ENCODE measurements around the gene TMEM181.
"Not testable (repeated sequence)": the region's sequence is repeated elsewhere in the genome, so short reads cannot be mapped to it uniquely, and the experiment has no call there.

The TMEM181 gene

GRCh38 chr6:158539881-158540280 is 20.0 kb upstream of the TMEM181 start:
- TF ChIP-seq POLR2AphosphoS5 (IDR thresholded peaks at IDR 0.05; ENCODE audit: low read depth, low read length) (no peak), TAF1 (IDR thresholded peaks at IDR 0.05; ENCODE audit: borderline replicate concordance, low read depth, low read length) (no peak), POLR2A (IDR thresholded peaks at IDR 0.05; ENCODE audit: low read depth, low read length) (no peak)
- DNase-seq (ENCODE audit: insufficient read length) = no peak
- no peak for FAIRE-seq

GRCh38 chr6:158543606-158544185 is 16.2 kb upstream of the TMEM181 start:
- DNase-seq (ENCODE audit: insufficient read length) (no peak), FAIRE-seq (no peak)
- TF ChIP-seq TAF1 (IDR thresholded peaks at IDR 0.05; ENCODE audit: borderline replicate concordance, low read depth, low read length) (no peak), POLR2AphosphoS5 (IDR thresholded peaks at IDR 0.05; ENCODE audit: low read depth, low read length) (no peak), POLR2A (IDR thresholded peaks at IDR 0.05; ENCODE audit: low read depth, low read length) (no peak)

- no peak for FAIRE-seq
- TF ChIP-seq POLR2AphosphoS5 (IDR thresholded peaks at IDR 0.05; ENCODE audit: low read depth, low read length) (no peak), POLR2A (IDR thresholded peaks at IDR 0.05; ENCODE audit: low read depth, low read length) (no peak), TAF1 (IDR thresholded peaks at IDR 0.05; ENCODE audit: borderline replicate concordance, low read depth, low read length) (no peak)
- no peak for DNase-seq (ENCODE audit: insufficient read length)
These were observed 15.5 kb upstream of the TMEM181 start for GRCh38 chr6:158544428-158544827.

- no peak for FAIRE-seq
- no peak for TF ChIP-seq TAF1 (IDR thresholded peaks at IDR 0.05; ENCODE audit: borderline replicate concordance, low read depth, low read length)
- TF ChIP-seq POLR2AphosphoS5 (IDR thresholded peaks at IDR 0.05; ENCODE audit: low read depth, low read length) = no peak
- TF ChIP-seq POLR2A (IDR thresholded peaks at IDR 0.05; ENCODE audit: low read depth, low read length) = no peak
These were observed 14.6 kb upstream of the TMEM181 start for GRCh38 chr6:158545043-158545966.

GRCh38 chr6:158548418-158549161 is 11.3 kb upstream of the TMEM181 start:
- no peak for FAIRE-seq
- no peak for TF ChIP-seq POLR2AphosphoS5 (IDR thresholded peaks at IDR 0.05; ENCODE audit: low read depth, low read length)
- TF ChIP-seq TAF1 (IDR thresholded peaks at IDR 0.05; ENCODE audit: borderline replicate concordance, low read depth, low read length) = no peak
- TF ChIP-seq POLR2A (IDR thresholded peaks at IDR 0.05; ENCODE audit: low read depth, low read length) = no peak
- no peak for DNase-seq (ENCODE audit: insufficient read length)

More at GRCh38 chr6:158545043-158545966, 14.6 kb upstream of the TMEM181 start:
- no peak for DNase-seq (ENCODE audit: insufficient read length)

GRCh38 chr6:158552055-158552795 is 7.7 kb upstream of the TMEM181 start:
- FAIRE-seq = no peak
- no peak for DNase-seq (ENCODE audit: insufficient read length)
- TF ChIP-seq POLR2AphosphoS5 (IDR thresholded peaks at IDR 0.05; ENCODE audit: low read depth, low read length) (no peak), POLR2A (IDR thresholded peaks at IDR 0.05; ENCODE audit: low read depth, low read length) (no peak), TAF1 (IDR thresholded peaks at IDR 0.05; ENCODE audit: borderline replicate concordance, low read depth, low read length) (no peak)

GRCh38 chr6:158552796-158553138 is 7.1 kb upstream of the TMEM181 start:
- no peak for DNase-seq (ENCODE audit: insufficient read length)
- TF ChIP-seq TAF1 (IDR thresholded peaks at IDR 0.05; ENCODE audit: borderline replicate concordance, low read depth, low read length) = no peak
- no peak for TF ChIP-seq POLR2A (IDR thresholded peaks at IDR 0.05; ENCODE audit: low read depth, low read length)
- TF ChIP-seq POLR2AphosphoS5 (IDR thresholded peaks at IDR 0.05; ENCODE audit: low read depth, low read length) = no peak
- no peak for FAIRE-seq

- FAIRE-seq = no peak
These were observed 5.1 kb upstream of the TMEM181 start for GRCh38 chr6:158554611-158555361.

GRCh38 chr6:158556113-158556512 is 3.8 kb upstream of the TMEM181 start:
- no peak for TF ChIP-seq POLR2A (IDR thresholded peaks at IDR 0.05; ENCODE audit: low read depth, low read length)
- TF ChIP-seq TAF1 (IDR thresholded peaks at IDR 0.05; ENCODE audit: borderline replicate concordance, low read depth, low read length) = no peak
- no peak for TF ChIP-seq POLR2AphosphoS5 (IDR thresholded peaks at IDR 0.05; ENCODE audit: low read depth, low read length)
- FAIRE-seq (no peak), DNase-seq (ENCODE audit: insufficient read length) (no peak)

More at GRCh38 chr6:158554611-158555361, 5.1 kb upstream of the TMEM181 start:
- DNase-seq (ENCODE audit: insufficient read length) = no peak
- TF ChIP-seq POLR2A (IDR thresholded peaks at IDR 0.05; ENCODE audit: low read depth, low read length) (no peak), TAF1 (IDR thresholded peaks at IDR 0.05; ENCODE audit: borderline replicate concordance, low read depth, low read length) (no peak)

GRCh38 chr6:158557110-158557509 is 2.8 kb upstream of the TMEM181 start:
- DNase-seq (ENCODE audit: insufficient read length); FAIRE-seq: not testable (repeated sequence)

Data from GM12892 (cell line).